ENCODE data around the gene KLHL29.

KLHL29 gene

DNA sequence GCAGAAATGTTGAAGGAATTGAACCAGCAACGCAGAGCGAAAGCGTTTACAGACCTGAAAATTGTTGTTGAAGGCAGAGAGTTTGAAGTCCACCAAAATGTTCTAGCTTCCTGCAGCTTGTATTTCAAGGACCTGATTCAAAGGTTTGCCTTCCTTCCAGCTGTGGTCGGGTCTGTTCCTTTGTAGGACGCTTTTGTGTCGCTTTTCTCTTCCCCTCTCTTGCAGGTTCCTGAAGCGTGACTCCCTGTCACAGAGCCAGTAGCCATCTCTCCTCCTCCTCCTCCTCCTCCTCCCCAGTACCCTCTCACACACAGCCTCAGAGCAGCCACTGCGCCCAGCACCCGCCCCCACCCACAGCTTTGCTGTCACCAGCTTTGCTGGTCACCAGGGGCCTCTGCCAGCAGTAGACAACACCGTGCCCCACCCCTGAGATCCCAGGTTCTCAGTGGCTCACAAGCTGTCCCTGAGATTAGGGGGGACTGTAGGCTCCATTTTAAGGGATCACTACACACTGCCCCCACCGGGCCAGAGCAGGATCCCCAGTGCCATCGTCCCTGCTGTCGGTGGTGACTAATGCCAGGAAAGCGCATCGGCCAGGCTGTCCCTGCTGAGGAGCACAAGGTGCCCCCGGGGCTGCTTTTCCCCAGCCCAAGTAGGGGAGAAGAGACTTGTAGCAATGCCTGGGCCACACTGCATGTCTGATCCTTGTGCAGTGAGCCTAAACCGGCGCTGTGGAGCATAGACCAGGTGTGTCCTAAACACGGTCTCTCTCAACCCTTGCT is 299.6 kb downstream of the KLHL29 start:
- Histone ChIP-seq H3K27ac (ENCODE audit: low read depth, low read length) (no peak overlapping the region), H3K9ac (ENCODE audit: low read length) (no peak overlapping the region), H3K4me3 (ENCODE audit: low read length) (no peak overlapping the region), H3K27me3 (ENCODE audit: control insufficient read depth, insufficient read depth, low read length) (no peaks in the 10 kb centered on the region), H3K36me3 (ENCODE audit: control insufficient read depth, insufficient read depth, low read length) (no peaks in the 10 kb centered on the region), H3K4me1 (ENCODE audit: control insufficient read depth, insufficient read depth, low read length) (no peaks in the 10 kb centered on the region)

DNA sequence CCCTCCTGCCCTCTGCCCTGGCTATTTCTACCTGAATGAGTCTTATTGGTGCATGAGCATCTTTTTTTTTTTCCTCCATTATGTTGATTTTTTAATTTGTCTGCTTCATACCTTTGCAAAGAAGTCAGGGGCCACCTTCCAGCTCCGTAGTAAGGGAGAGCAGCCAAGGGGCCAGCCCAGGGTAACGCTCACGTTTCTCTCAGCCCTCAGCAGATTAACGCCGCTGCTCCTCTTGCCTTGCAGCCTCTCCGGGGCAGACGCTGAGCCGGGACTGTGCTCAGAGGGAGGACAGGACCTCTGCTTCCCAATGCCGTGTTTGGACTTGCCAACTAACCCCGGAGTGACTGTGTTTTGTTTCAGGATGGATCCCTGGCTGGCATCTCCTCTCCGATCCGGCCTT is 300.2 kb downstream of the KLHL29 start:
- Histone ChIP-seq H3K4me3 (ENCODE audit: low read length) (no peak overlapping the region), H3K9ac (ENCODE audit: low read length) (no peak overlapping the region), H3K36me3 (ENCODE audit: control insufficient read depth, insufficient read depth, low read length) (no peaks in the 10 kb centered on the region), H3K4me1 (ENCODE audit: control insufficient read depth, insufficient read depth, low read length) (no peaks in the 10 kb centered on the region), H3K27ac (ENCODE audit: low read depth, low read length) (no peak overlapping the region), H3K27me3 (ENCODE audit: control insufficient read depth, insufficient read depth, low read length) (no peaks in the 10 kb centered on the region)

DNA sequence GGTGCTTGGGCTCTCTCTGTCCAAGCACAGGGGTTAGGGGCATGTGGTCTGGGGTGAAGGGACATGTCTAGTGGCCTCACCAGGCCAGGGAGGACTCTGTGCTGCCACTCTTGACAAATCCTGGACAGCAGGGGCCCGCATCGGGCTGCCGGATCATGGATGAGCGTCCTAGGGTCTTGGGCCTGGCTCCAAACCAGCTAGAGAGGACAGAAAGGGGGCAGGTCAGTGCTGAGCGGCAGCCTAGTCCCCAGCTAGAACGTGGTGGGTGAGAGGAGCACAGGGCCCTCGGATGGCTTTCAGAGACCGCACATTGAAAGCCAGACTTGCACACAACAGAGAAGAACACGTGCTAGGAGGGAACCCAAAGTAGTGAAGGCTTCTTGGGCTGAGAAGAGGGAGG is 300.7 kb downstream of the KLHL29 start:
- no peak overlapping the region for H3K9ac ChIP-seq (ENCODE audit: low read length)
- no peak overlapping the region for H3K27ac ChIP-seq (ENCODE audit: low read depth, low read length)
- H3K4me3 ChIP-seq (ENCODE audit: low read length): no peak overlapping the region
- H3K4me1 ChIP-seq (ENCODE audit: control insufficient read depth, insufficient read depth, low read length): no peaks in the 10 kb centered on the region
- H3K27me3 ChIP-seq (ENCODE audit: control insufficient read depth, insufficient read depth, low read length): no peaks in the 10 kb centered on the region
- no peaks in the 10 kb centered on the region for H3K36me3 ChIP-seq (ENCODE audit: control insufficient read depth, insufficient read depth, low read length)

DNA sequence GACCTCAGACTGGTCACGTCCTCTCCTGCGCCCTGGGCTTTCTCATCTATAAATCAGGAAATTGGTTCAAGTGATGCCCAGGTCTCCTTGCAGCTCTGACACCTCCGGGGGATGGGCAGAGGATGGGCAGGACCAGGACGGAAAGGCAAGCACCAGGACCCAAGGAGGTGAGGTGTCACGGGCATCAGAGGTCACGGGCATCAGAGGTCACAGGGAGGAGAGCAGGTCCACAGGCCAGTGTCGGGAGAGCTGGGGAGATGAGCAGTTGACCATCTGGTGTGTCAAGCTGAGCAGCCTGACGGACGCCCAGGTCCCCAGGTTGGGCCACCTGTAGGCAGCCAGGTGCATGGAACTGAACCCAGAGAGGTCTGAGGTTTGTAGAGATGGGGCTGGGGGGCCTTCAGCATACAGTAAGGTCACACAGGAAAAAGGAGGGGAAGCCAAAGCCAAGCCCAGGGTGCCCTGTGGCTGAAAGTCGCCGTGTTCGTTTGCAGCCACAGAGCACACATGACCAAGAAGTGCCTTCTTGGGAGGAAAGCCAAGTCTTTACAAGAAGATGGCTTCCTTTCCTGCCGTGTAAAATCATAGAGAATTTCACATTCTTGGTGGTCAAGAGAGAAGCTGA is 301.5 kb downstream of the KLHL29 start:
- Histone ChIP-seq H3K27ac (ENCODE audit: low read depth, low read length) (no peak overlapping the region), H3K36me3 (ENCODE audit: control insufficient read depth, insufficient read depth, low read length) (peaks cover 3% of the 10 kb centered on the region), H3K27me3 (ENCODE audit: control insufficient read depth, insufficient read depth, low read length) (no peaks in the 10 kb centered on the region), H3K9ac (ENCODE audit: low read length) (no peak overlapping the region), H3K4me1 (ENCODE audit: control insufficient read depth, insufficient read depth, low read length) (no peaks in the 10 kb centered on the region), H3K4me3 (ENCODE audit: low read length) (no peak overlapping the region)

DNA sequence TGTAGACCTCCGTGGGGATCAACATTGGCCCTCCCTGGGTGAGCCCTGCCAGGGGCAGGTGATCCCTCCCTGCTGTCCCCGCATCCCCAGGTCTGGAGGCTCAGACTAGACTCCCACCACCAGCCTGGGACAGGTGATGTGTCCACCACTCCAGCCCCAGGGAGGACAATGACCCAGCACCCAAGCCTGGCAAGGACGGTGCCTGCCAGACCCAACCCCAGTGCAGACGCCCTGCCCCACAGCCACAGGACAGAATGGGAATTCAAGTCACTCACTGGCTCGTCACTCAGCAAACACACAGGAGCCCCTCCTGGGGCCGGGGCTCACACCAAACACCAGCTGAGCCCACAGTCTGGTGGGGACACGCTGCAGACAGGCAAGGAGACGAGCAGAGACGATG is 302.2 kb downstream of the KLHL29 start:
- no peak overlapping the region for H3K9ac ChIP-seq (ENCODE audit: low read length)
- H3K27ac ChIP-seq (ENCODE audit: low read depth, low read length): no peak overlapping the region
- no peak overlapping the region for H3K4me3 ChIP-seq (ENCODE audit: low read length)
- H3K36me3 ChIP-seq (ENCODE audit: control insufficient read depth, insufficient read depth, low read length): peaks cover 5% of the 10 kb centered on the region
- H3K4me1 ChIP-seq (ENCODE audit: control insufficient read depth, insufficient read depth, low read length): no peaks in the 10 kb centered on the region
- no peaks in the 10 kb centered on the region for H3K27me3 ChIP-seq (ENCODE audit: control insufficient read depth, insufficient read depth, low read length)

DNA sequence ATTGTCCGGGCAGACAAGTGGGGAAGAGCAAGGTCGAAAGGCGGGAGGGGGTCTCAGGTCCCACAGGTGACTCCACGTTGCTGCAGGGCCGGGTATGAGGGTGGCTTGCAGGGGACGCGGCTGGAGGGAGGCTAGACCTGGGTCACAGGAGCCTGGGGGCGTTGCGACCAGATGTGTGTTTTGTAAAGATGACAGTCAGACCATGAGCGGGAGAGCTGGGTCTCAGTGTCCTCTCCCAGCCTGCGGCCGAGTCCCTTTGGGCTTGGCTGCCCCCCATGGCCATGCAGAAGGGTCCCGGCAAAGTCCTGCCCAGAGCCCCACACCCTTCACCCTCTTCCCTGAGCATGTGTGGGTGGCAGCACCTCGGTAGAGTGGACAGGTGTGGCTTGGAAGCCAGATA is 302.7 kb downstream of the KLHL29 start:
- no peaks in the 10 kb centered on the region for H3K4me1 ChIP-seq (ENCODE audit: control insufficient read depth, insufficient read depth, low read length)
- H3K27me3 ChIP-seq (ENCODE audit: control insufficient read depth, insufficient read depth, low read length): no peaks in the 10 kb centered on the region
- H3K27ac ChIP-seq (ENCODE audit: low read depth, low read length): no peak overlapping the region
- H3K9ac ChIP-seq (ENCODE audit: low read length): no peak overlapping the region
- H3K36me3 ChIP-seq (ENCODE audit: control insufficient read depth, insufficient read depth, low read length): peaks cover 5% of the 10 kb centered on the region
- no peak overlapping the region for H3K4me3 ChIP-seq (ENCODE audit: low read length)

DNA sequence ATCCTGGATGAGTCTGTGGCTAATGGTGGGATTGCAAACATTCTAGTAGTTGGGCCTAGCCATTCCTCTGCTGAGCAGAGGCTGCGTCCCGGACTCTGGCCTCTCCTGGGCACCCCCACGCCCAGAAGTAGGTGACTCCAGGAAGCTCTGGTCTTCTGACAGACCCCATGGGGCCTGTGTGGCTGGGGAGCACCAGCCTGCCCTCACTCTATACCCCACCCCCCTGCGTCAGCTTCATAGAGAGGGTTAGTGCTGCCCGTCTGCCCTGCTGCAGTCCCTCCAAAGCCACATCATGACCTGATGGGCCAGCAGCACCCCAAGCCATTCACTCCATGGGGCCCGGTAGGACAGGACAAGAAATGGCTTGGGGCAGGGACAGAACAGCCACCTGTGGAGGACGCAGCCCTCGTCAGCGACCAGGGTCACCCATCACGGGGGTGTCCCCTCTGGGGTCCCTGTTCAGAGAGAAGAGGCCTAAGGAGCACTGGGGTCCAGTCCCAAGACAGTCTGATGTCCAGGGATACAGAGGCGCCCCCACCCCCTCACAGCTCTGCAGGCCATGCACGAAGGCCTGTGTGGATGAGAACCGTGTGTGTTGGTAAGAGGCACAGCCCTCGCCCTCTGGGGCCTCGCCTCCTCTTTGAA is 303.6 kb downstream of the KLHL29 start:
- Histone ChIP-seq H3K4me3 (ENCODE audit: low read length) (no peak overlapping the region), H3K27me3 (ENCODE audit: control insufficient read depth, insufficient read depth, low read length) (no peaks in the 10 kb centered on the region), H3K9ac (ENCODE audit: low read length) (no peak overlapping the region), H3K36me3 (ENCODE audit: control insufficient read depth, insufficient read depth, low read length) (peaks cover 5% of the 10 kb centered on the region), H3K27ac (ENCODE audit: low read depth, low read length) (no peak overlapping the region), H3K4me1 (ENCODE audit: control insufficient read depth, insufficient read depth, low read length) (no peaks in the 10 kb centered on the region)

DNA sequence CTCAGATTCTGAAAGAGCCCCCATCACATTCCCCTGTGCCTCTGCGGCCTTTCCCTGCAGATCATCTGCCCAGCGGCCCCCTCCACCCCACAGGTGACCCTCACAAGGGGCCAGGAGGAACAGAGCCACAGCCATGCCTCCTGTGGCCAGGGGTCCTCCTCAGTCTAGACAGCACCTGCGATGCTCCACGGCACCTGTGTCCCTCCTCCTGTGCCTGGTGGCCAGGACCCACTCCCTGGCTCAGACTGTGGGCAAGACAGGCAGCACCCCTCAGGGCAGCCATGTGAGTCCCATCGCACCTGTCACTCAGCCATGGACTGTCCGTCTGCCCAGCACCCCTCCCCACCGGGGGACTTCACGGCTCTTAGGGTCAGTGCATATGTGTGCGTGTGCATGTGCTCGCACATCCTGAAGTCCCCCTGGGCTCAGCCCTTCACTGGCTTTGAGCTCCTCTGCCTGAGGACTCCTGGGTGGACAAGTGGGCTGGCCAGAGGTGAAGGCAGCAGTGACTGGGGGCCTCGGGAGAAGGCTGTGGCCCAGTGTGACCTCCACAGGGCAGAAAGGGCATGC is 304.2 kb downstream of the KLHL29 start:
- Histone ChIP-seq H3K36me3 (ENCODE audit: control insufficient read depth, insufficient read depth, low read length) (peaks cover 5% of the 10 kb centered on the region), H3K27ac (ENCODE audit: low read depth, low read length) (no peak overlapping the region), H3K9ac (ENCODE audit: low read length) (no peak overlapping the region), H3K4me3 (ENCODE audit: low read length) (no peak overlapping the region), H3K27me3 (ENCODE audit: control insufficient read depth, insufficient read depth, low read length) (no peaks in the 10 kb centered on the region), H3K4me1 (ENCODE audit: control insufficient read depth, insufficient read depth, low read length) (no peaks in the 10 kb centered on the region)

DNA sequence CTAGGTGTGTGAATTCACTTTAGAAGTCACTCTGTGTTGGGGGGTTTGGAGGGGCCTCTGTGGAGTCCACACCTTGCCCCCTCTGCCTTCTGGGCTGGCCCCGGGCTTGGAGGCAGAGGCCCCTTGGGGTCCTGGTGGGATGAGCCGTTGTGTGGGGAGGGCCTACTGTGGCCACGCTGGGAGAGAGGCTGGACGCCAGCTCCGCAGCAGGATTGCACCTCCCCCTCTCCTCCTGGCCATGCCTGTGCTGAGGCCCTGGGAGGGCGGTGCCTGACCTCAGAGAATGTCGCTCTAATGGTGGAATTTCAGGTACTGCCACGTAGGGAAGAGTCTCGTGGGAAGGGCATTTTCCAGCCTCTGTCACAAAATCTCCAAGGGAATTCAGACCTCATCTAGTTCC is 304.9 kb downstream of the KLHL29 start:
- Histone ChIP-seq H3K4me1 (ENCODE audit: control insufficient read depth, insufficient read depth, low read length) (no peaks in the 10 kb centered on the region), H3K4me3 (ENCODE audit: low read length) (no peak overlapping the region), H3K36me3 (ENCODE audit: control insufficient read depth, insufficient read depth, low read length) (peaks cover 5% of the 10 kb centered on the region), H3K9ac (ENCODE audit: low read length) (no peak overlapping the region), H3K27me3 (ENCODE audit: control insufficient read depth, insufficient read depth, low read length) (no peaks in the 10 kb centered on the region), H3K27ac (ENCODE audit: low read depth, low read length) (no peak overlapping the region)

DNA sequence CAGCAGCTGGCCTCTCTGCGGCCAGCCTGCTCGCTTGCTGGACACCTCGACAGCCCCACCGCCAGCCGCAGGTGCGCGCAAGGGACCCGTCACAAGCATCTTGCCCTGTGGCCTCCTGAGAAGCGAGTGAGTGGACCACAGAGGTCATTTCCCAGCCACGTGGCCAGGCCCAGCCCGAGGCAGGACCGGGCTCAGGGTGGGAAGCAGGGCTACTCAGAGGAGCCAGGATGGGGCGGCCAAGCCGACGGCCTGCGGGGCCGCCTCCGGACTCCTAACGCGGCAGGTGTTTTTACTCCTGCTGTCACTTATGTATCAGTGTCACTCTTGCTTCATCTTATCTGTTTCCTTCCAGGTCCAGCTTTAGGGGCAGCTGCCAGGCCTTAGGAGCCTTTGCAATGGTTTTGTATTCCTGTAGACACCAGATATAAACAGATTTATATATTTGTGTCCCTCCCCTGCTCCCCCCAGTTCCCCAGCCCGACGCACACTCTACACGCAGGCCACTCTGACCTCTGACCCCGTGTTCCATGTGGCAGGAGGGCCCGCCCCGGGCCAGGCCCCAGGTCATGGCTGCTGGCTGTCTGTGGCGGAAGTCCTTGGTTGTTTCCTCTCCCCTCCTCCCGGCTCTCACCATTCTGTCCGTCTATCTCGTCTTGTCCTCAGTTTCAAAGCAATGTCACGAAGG is 305.6 kb downstream of the KLHL29 start:
- H3K36me3 ChIP-seq (ENCODE audit: control insufficient read depth, insufficient read depth, low read length): peaks cover 5% of the 10 kb centered on the region
- H3K4me3 ChIP-seq (ENCODE audit: low read length): no peak overlapping the region
- no peak overlapping the region for H3K27ac ChIP-seq (ENCODE audit: low read depth, low read length)
- H3K9ac ChIP-seq (ENCODE audit: low read length): no peak overlapping the region
- no peaks in the 10 kb centered on the region for H3K27me3 ChIP-seq (ENCODE audit: control insufficient read depth, insufficient read depth, low read length)
- H3K4me1 ChIP-seq (ENCODE audit: control insufficient read depth, insufficient read depth, low read length): no peaks in the 10 kb centered on the region

DNA sequence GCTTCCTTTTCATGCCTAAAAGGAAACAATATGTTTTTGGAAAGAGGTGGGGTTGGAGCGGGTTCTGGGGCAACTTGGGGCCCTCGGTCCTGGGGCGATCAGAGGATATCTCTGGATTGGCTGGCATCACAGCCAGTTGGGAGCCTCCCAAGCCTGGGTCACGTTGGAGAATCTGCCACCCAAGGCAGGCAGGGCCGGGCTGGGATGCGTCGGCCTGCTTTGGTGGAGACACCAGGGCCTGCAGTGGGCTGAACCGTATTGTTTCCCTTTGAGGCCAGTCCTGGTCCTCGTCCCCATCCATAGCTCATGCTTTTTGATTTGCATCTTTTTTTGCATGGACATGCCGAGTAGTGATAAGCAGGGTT is 306.1 kb downstream of the KLHL29 start:
- H3K9ac ChIP-seq (ENCODE audit: low read length): no peak overlapping the region
- no peak overlapping the region for H3K27ac ChIP-seq (ENCODE audit: low read depth, low read length)
- no peaks in the 10 kb centered on the region for H3K27me3 ChIP-seq (ENCODE audit: control insufficient read depth, insufficient read depth, low read length)
- peaks cover 5% of the 10 kb centered on the region for H3K36me3 ChIP-seq (ENCODE audit: control insufficient read depth, insufficient read depth, low read length)
- H3K4me3 ChIP-seq (ENCODE audit: low read length): no peak overlapping the region
- no peaks in the 10 kb centered on the region for H3K4me1 ChIP-seq (ENCODE audit: control insufficient read depth, insufficient read depth, low read length)

DNA sequence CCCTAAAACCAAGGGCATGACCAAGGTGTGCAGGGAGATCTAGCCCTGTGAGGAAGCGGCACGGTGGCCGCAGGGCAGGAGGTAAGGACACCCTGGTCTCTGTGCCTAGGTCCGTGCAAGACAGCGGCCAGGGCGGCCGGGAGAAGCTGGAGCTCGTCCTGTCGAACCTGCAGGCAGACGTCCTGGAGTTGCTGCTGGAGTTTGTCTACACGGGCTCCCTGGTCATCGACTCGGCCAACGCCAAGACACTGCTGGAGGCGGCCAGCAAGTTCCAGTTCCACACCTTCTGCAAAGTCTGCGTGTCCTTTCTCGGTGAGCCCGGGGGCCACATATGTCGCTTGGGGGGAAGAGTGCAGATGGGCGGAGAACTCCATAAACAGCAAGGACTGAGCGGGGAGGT is 306.6 kb downstream of the KLHL29 start:
- H3K27ac ChIP-seq (ENCODE audit: low read depth, low read length): no peak overlapping the region
- H3K36me3 ChIP-seq (ENCODE audit: control insufficient read depth, insufficient read depth, low read length): peaks cover 5% of the 10 kb centered on the region
- H3K4me3 ChIP-seq (ENCODE audit: low read length): no peak overlapping the region
- H3K9ac ChIP-seq (ENCODE audit: low read length): no peak overlapping the region
- H3K27me3 ChIP-seq (ENCODE audit: control insufficient read depth, insufficient read depth, low read length): no peaks in the 10 kb centered on the region
- no peaks in the 10 kb centered on the region for H3K4me1 ChIP-seq (ENCODE audit: control insufficient read depth, insufficient read depth, low read length)
